BLaER1 (cell line): ENCODE results near the gene STRN4.
A peak's percentile ranks its signal among the peaks of the same experiment; 100 is the strongest.

Experiments used
- H3K27ac ChIP-seq: shearing (Covaris generic); formaldehyde crosslinking; 2 replicates; pipeline ENCODE4 v1.8.1; 2022
- H3K27me3 ChIP-seq: shearing (Covaris generic); formaldehyde crosslinking; 2 replicates; pipeline ENCODE4 v1.8.1; 2022
- H3K36me3 ChIP-seq: shearing (Covaris generic); formaldehyde crosslinking; 2 replicates; pipeline ENCODE4 v1.8.1; 2022
- H3K4me1 ChIP-seq: shearing (Covaris generic); formaldehyde crosslinking; 2 replicates; pipeline ENCODE4 v1.8.1; 2022
- H3K4me2 ChIP-seq: shearing (Covaris generic); formaldehyde crosslinking; 2 replicates; pipeline ENCODE4 v1.8.1; 2022
- H3K4me3 ChIP-seq: shearing (Covaris generic); formaldehyde crosslinking; 2 replicates; pipeline ENCODE4 v1.8.1; 2022
- H3K9ac ChIP-seq: shearing (Covaris generic); formaldehyde crosslinking; 2 replicates; pipeline ENCODE4 v1.8.1; 2022
- H3K9me3 ChIP-seq: shearing (Covaris generic); formaldehyde crosslinking; 2 replicates; pipeline ENCODE4 v1.8.1; 2022
- H4K20me1 ChIP-seq: shearing (Covaris generic); formaldehyde crosslinking; 2 replicates; pipeline ENCODE4 v1.8.1; 2022
- Cebpa-rat ChIP-seq: shearing (Covaris generic); IDR thresholded peaks from 2 replicates; pipeline ENCODE4 v1.8.1; 2022

STRN4 gene

GRCh38 chr19:46760363-46760762 is 14.1 kb upstream of the STRN4 start:
- Histone ChIP-seq H3K4me1 (peaks cover 24% of the 10 kb centered on the region), H4K20me1 (peaks cover 10% of the 10 kb centered on the region; the same call in 1 of the 2 replicates), H3K9me3 (no peaks in the 10 kb centered on the region), H3K9ac (no peak overlapping the region), H3K4me2 (no peak overlapping the region), H3K27ac (no peak overlapping the region), H3K27me3 (no peaks in the 10 kb centered on the region), H3K36me3 (peaks cover 25% of the 10 kb centered on the region), H3K4me3 (no peak overlapping the region)
- TF ChIP-seq Cebpa-rat, result no peak

- TF ChIP-seq Cebpa-rat, result no peak
- Histone ChIP-seq H3K36me3 (peaks cover 27% of the 10 kb centered on the region), H3K4me3 (no peak overlapping the region), H3K27ac (no peak overlapping the region), H3K4me2 (no peak overlapping the region), H3K4me1 (peaks cover 24% of the 10 kb centered on the region), H3K9ac (no peak overlapping the region), H4K20me1 (peaks cover 10% of the 10 kb centered on the region; the same call in 1 of the 2 replicates), H3K27me3 (no peaks in the 10 kb centered on the region), H3K9me3 (no peaks in the 10 kb centered on the region)
These were observed 13.6 kb upstream of the STRN4 start for GRCh38 chr19:46759817-46760333.

- TF ChIP-seq Cebpa-rat, result no peak
- Histone ChIP-seq H3K36me3 (peaks cover 27% of the 10 kb centered on the region), H3K9ac (no peak overlapping the region), H3K4me3 (no peak overlapping the region), H3K27me3 (no peaks in the 10 kb centered on the region), H4K20me1 (peaks cover 10% of the 10 kb centered on the region; the same call in 1 of the 2 replicates), H3K27ac (no peak overlapping the region), H3K9me3 (no peaks in the 10 kb centered on the region), H3K4me1 (peaks cover 24% of the 10 kb centered on the region), H3K4me2 (no peak overlapping the region)
These were observed 13.0 kb upstream of the STRN4 start for GRCh38 chr19:46759206-46759605.

GRCh38 chr19:46756544-46756888 is 10.3 kb upstream of the STRN4 start:
- no peak for TF ChIP-seq Cebpa-rat
- Histone ChIP-seq H4K20me1 (peaks cover 10% of the 10 kb centered on the region; the same call in 1 of the 2 replicates), H3K4me2 (no peak overlapping the region), H3K36me3 (peaks cover 39% of the 10 kb centered on the region), H3K4me3 (no peak overlapping the region), H3K4me1 (peaks cover 41% of the 10 kb centered on the region), H3K9me3 (no peaks in the 10 kb centered on the region), H3K27ac (no peak overlapping the region), H3K9ac (no peak overlapping the region), H3K27me3 (no peaks in the 10 kb centered on the region)

- H4K20me1 ChIP-seq, result peaks cover 10% of the 10 kb centered on the region; the same call in 1 of the 2 replicates
- no peaks in the 10 kb centered on the region for H3K9me3 ChIP-seq
- H3K4me3 ChIP-seq, result no peak overlapping the region
- no peak overlapping the region for H3K27ac ChIP-seq
- peaks cover 43% of the 10 kb centered on the region for H3K4me1 ChIP-seq
- H3K36me3 ChIP-seq, result peaks cover 39% of the 10 kb centered on the region
- H3K4me2 ChIP-seq, result no peak overlapping the region
- no peaks in the 10 kb centered on the region for H3K27me3 ChIP-seq
- H3K9ac ChIP-seq, result no peak overlapping the region
- TF ChIP-seq Cebpa-rat, result no peak
These were observed 9.7 kb upstream of the STRN4 start for GRCh38 chr19:46755853-46756543.

- no peak overlapping the region for H3K4me2 ChIP-seq
- no peaks in the 10 kb centered on the region for H3K9me3 ChIP-seq
- peaks cover 50% of the 10 kb centered on the region for H3K4me1 ChIP-seq
- peaks cover 39% of the 10 kb centered on the region for H3K36me3 ChIP-seq
- H3K9ac ChIP-seq, result no peak overlapping the region
- TF ChIP-seq Cebpa-rat, result no peak
- no peak overlapping the region for H3K27ac ChIP-seq
- no peak overlapping the region for H3K4me3 ChIP-seq
- peaks cover 10% of the 10 kb centered on the region; the same call in 1 of the 2 replicates for H4K20me1 ChIP-seq
- no peaks in the 10 kb centered on the region for H3K27me3 ChIP-seq
These were observed 9.0 kb upstream of the STRN4 start for GRCh38 chr19:46755077-46755852.

GRCh38 chr19:46753420-46754155 is 7.3 kb upstream of the STRN4 start:
- Histone ChIP-seq H3K4me3 (no peak overlapping the region), H3K4me2 (peak overlapping the region; percentile 37; the same call in 1 of the 2 replicates), H4K20me1 (peaks cover 10% of the 10 kb centered on the region; the same call in 1 of the 2 replicates), H3K27ac (no peak overlapping the region), H3K9me3 (no peaks in the 10 kb centered on the region), H3K4me1 (peaks cover 48% of the 10 kb centered on the region), H3K36me3 (peaks cover 39% of the 10 kb centered on the region), H3K9ac (no peak overlapping the region), H3K27me3 (no peaks in the 10 kb centered on the region)
- TF ChIP-seq Cebpa-rat, result no peak

GRCh38 chr19:46748325-46749109 is 2.3 kb upstream of the STRN4 start:
- Histone ChIP-seq H4K20me1 (peaks cover 21% of the 10 kb centered on the region), H3K4me1 (peaks cover 66% of the 10 kb centered on the region), H3K36me3 (peaks cover 12% of the 10 kb centered on the region; the same call in 1 of the 2 replicates), H3K27ac (no peak overlapping the region), H3K4me3 (no peak overlapping the region), H3K9me3 (no peaks in the 10 kb centered on the region), H3K4me2 (no peak overlapping the region), H3K27me3 (no peaks in the 10 kb centered on the region), H3K9ac (no peak overlapping the region)
- no peak for TF ChIP-seq Cebpa-rat
